IPS-18a (cell line): Measurements from ENCODE around the gene RGS3.

Experiments
- H3K27ac ChIP-seq: one replicate; pipeline ENCODE4 v1.5.1; 2013; ENCODE audit warnings: low read length
- H3K27me3 ChIP-seq: one replicate; pipeline ENCODE4 v1.6.1; 2013; ENCODE audit warnings: mild to moderate bottlenecking, low read length; ENCODE audit not compliant: control insufficient read depth, insufficient read depth
- H3K36me3 ChIP-seq: one replicate; pipeline ENCODE4 v1.6.1; 2013; ENCODE audit warnings: low read depth, low read length; ENCODE audit not compliant: control insufficient read depth
- H3K4me1 ChIP-seq: one replicate; pipeline ENCODE4 v1.6.1; 2013; ENCODE audit warnings: low read depth, low read length; ENCODE audit not compliant: control insufficient read depth
- H3K4me3 ChIP-seq: one replicate; pipeline ENCODE4 v1.5.1; 2013; ENCODE audit warnings: low read length
- H3K9ac ChIP-seq: one replicate; pipeline ENCODE4 v1.6.1; 2013; ENCODE audit warnings: mild to moderate bottlenecking, low read length, moderate library complexity
- H3K9me3 ChIP-seq: one replicate; pipeline ENCODE4 v1.6.1; 2013; ENCODE audit warnings: low read depth, low read length; ENCODE audit not compliant: control insufficient read depth

RGS3 gene

DNA sequence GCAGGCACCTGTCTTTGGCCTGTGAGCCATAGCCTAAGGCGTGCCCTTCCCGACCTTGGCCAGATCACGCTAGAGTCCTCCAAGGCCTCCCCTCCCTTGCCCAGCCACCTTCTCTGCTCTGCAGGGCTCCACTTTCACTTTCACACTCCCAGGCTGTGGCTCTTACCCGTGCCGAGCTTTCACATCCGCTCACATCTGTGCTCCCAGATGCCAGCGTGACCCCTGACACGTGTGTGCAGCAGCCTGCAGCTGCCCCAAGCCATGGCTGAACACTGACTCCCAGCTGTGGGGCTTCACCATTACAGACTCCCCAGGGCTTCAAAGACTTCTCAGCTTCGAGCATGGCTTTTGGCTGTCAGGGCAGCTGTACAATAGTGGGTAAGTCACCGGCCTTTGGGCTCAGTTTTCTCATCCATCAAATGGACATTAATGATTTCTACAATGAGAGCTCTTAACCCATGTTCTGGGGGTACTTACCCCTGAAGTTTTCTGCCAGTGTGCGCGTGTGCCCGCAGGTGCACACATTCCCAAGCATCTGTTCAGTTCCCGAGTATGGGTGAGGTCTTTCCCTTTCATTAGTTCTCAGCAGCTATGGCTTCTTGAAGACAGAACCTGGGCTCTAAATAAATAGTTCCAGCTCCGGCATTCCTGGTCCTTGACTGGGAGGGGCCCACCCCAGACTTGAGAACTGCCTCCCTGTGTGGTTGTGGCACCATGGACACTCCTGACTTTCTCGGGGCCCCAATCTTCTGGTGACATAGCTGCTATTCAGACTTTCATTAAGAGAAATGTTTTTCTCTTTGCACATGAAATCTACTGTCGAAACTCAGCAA is 118.6 kb downstream of the RGS3 start:
- H3K4me1 ChIP-seq = no peaks in the 10 kb centered on the region
- H3K27ac ChIP-seq = no peak overlapping the region
- no peaks in the 10 kb centered on the region for H3K36me3 ChIP-seq

DNA sequence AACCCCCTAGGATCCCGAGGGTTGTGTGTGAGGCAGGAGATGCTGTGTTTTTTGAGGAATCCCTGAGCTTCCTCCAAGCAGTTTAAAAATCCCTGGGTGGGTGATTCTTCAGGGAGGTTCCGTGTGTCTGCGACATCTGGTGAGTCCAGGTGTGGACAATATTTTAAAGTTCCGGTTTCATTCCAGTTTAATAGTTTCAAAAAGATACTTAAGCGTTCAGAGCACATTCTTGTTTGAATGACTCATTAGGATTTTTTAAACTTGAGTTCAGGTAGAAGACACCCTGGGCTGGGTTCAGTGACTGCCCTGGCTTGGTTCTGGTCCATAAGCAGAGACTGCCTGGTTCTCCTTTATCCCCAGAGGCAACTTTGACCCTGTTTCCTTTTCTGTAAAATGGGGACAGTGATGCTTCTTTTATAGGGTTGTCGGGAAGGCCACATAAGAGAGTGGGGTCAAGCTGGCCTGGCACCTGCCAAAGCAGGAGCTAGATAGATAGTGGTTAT is 119.2 kb downstream of the RGS3 start:
- H3K4me1 ChIP-seq = no peaks in the 10 kb centered on the region
- no peaks in the 10 kb centered on the region for H3K9me3 ChIP-seq
- no peak overlapping the region for H3K27ac ChIP-seq
- no peak overlapping the region for H3K9ac ChIP-seq
- H3K36me3 ChIP-seq = no peaks in the 10 kb centered on the region
- no peak overlapping the region for H3K4me3 ChIP-seq
- H3K27me3 ChIP-seq = no peaks in the 10 kb centered on the region

More for the DNA sequence above, 118.6 kb downstream of the RGS3 start:
- H3K27me3 ChIP-seq = no peaks in the 10 kb centered on the region
- no peak overlapping the region for H3K9ac ChIP-seq
- no peak overlapping the region for H3K4me3 ChIP-seq
- H3K9me3 ChIP-seq = no peaks in the 10 kb centered on the region

DNA sequence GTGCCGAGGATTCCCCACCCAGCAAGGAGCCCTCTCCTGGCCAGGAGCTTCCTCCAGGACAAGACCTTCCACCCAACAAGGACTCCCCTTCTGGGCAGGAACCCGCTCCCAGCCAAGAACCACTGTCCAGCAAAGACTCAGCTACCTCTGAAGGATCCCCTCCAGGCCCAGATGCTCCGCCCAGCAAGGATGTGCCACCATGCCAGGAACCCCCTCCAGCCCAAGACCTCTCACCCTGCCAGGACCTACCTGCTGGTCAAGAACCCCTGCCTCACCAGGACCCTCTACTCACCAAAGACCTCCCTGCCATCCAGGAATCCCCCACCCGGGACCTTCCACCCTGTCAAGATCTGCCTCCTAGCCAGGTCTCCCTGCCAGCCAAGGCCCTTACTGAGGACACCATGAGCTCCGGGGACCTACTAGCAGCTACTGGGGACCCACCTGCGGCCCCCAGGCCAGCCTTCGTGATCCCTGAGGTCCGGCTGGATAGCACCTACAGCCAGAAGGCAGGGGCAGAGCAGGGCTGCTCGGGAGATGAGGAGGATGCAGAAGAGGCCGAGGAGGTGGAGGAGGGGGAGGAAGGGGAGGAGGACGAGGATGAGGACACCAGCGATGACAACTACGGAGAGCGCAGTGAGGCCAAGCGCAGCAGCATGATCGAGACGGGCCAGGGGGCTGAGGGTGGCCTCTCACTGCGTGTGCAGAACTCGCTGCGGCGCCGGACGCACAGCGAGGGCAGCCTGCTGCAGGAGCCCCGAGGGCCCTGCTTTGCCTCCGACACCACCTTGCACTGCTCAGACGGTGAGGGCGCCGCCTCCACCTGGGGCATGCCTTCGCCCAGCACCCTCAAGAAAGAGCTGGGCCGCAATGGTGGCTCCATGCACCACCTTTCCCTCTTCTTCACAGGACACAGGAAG is 120.2 kb downstream of the RGS3 start:
- no peak overlapping the region for H3K4me3 ChIP-seq
- no peak overlapping the region for H3K27ac ChIP-seq
- H3K9me3 ChIP-seq = no peaks in the 10 kb centered on the region
- H3K9ac ChIP-seq = no peak overlapping the region
- H3K36me3 ChIP-seq = no peaks in the 10 kb centered on the region
- no peaks in the 10 kb centered on the region for H3K27me3 ChIP-seq
- H3K4me1 ChIP-seq = no peaks in the 10 kb centered on the region

DNA sequence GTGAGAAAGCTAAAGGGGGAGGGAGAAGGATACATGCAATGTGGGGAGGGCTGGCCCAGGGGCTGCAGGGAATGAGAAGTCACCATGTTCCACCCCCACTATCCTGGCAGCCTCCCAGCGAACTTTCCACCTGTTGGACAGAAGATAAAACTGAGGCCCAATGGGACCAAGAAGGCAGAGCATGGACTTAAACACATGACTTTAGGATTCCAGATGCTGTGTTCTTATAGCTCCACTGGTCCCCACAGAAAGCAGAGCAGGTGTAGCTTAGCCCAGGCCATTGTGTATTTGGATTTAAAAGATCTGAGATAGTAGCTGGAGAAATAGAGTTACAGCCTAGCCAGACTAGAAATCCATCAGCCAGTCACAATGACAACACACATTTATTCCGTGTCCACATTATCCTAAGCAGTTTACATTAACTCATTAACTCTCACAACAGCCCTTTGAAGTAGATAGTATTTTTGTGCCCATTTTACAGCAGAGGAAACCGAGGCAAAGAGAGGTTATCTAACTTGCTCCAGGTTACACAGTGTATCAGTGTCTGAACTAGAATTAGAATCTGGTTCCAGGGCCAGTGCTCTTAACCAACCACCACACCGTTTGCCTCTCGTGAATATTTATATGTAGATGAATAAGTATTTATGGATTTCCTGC is 121.0 kb downstream of the RGS3 start:
- H3K9ac ChIP-seq = no peak overlapping the region
- no peak overlapping the region for H3K27ac ChIP-seq
- no peaks in the 10 kb centered on the region for H3K36me3 ChIP-seq
- no peaks in the 10 kb centered on the region for H3K9me3 ChIP-seq
- H3K4me3 ChIP-seq = no peak overlapping the region
- H3K4me1 ChIP-seq = no peaks in the 10 kb centered on the region
- H3K27me3 ChIP-seq = no peaks in the 10 kb centered on the region

DNA sequence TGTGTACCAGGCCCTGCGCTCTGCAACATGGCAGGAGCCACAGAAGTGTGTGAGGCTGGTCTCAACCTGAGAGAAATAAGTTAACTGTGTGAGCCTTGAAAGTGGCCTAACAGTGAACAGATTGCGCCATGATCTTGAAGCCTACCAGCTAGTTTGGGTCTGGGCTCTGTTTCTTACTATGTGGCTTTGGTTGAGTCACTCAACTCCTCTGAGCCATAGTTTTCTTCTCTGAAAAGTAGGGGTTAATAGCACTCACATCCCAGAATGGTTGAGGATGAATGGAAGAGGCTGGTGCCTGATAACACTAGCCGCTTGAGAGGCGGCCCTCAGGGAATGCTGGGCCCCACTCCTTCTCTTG is 121.5 kb downstream of the RGS3 start:
- no peak overlapping the region for H3K4me3 ChIP-seq
- H3K4me1 ChIP-seq = no peaks in the 10 kb centered on the region
- no peak overlapping the region for H3K9ac ChIP-seq
- H3K9me3 ChIP-seq = no peaks in the 10 kb centered on the region
- no peaks in the 10 kb centered on the region for H3K27me3 ChIP-seq
- no peaks in the 10 kb centered on the region for H3K36me3 ChIP-seq
- H3K27ac ChIP-seq = no peak overlapping the region

DNA sequence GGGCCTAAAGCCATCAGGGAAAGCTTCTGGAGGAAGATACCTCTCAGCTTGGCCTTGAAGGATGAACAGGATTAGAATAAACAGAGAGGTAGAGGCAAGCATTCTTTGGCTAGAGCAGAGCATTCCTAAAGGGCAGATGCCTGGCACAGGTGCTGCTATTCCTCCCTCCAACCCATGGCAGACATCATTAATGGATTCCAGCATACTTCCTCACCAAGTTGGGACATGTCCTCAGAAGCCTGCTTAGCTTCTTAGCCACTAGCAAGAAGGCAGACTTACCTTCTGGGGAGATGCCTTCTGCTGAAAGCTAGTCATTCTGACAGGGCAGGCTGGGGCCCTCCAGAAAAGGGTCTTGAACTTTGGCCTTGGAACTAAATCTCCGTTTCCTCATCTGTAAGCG is 122.0 kb downstream of the RGS3 start:
- Histone ChIP-seq H3K4me1 (no peaks in the 10 kb centered on the region), H3K27me3 (no peaks in the 10 kb centered on the region), H3K9ac (no peak overlapping the region), H3K36me3 (no peaks in the 10 kb centered on the region), H3K9me3 (no peaks in the 10 kb centered on the region), H3K27ac (no peak overlapping the region), H3K4me3 (no peak overlapping the region)

DNA sequence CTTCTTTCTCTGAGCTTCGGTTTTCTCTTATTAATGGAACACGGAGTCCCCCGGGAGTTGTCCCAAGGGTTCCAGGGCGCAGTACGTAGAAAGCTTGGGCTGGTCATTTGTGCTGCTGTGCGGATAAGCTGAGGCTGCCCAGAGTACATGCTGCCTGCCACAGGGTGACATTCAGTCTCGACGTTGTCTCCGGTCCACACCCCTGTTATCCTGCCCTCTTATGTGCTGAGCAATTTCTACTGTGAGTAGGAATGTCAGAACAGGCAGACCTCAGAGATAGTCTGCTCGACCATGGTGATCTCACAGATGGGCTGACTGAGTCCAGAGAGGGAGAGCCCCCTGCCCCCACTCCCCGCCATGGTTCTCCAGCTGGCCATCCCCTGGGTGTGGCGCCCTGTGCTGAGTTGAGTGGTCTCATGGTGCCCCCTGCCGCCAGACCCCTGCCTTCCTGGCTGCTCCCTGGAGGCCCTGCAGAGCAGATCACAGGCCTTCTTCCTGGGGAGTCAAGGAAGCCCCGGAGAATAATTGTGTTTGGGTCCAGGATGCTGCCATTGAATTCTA is 124.0 kb downstream of the RGS3 start:
- H3K9ac ChIP-seq = no peak overlapping the region
- H3K27ac ChIP-seq = no peak overlapping the region
- H3K9me3 ChIP-seq = no peaks in the 10 kb centered on the region
- H3K4me1 ChIP-seq = peaks cover 5% of the 10 kb centered on the region
- no peak overlapping the region for H3K4me3 ChIP-seq
- no peaks in the 10 kb centered on the region for H3K27me3 ChIP-seq
- H3K36me3 ChIP-seq = no peaks in the 10 kb centered on the region

DNA sequence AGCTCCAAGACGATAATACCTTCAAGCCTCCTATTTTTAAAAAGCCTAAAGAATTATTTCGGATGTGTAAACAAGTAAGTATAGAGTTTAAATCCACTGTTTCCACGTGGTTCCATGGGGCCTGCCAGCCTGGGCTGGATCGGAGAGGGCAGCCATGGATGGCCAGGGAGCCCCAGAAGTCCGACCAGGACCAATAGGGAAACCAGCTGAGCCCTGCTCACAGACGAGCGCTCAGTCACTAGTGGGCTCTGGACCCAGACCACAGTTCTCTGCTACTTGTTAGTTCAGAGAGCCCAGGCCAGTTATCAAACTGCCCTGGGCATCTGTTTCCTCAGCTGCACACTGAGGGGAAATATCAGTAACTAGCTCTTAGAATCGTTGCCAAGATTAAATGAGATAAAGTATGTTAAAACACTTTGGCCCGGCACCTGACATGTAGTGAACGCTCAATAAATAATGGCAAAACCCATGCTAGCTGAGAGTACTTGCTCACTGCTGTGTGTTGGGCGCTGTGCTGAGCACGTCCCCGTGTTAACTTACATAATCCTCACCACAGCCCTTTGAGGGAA is 124.8 kb downstream of the RGS3 start:
- H3K4me3 ChIP-seq = no peak overlapping the region
- no peaks in the 10 kb centered on the region for H3K36me3 ChIP-seq
- H3K27ac ChIP-seq = no peak overlapping the region
- H3K9ac ChIP-seq = no peak overlapping the region
- no peaks in the 10 kb centered on the region for H3K27me3 ChIP-seq
- no peaks in the 10 kb centered on the region for H3K9me3 ChIP-seq
- peaks cover 11% of the 10 kb centered on the region for H3K4me1 ChIP-seq

DNA sequence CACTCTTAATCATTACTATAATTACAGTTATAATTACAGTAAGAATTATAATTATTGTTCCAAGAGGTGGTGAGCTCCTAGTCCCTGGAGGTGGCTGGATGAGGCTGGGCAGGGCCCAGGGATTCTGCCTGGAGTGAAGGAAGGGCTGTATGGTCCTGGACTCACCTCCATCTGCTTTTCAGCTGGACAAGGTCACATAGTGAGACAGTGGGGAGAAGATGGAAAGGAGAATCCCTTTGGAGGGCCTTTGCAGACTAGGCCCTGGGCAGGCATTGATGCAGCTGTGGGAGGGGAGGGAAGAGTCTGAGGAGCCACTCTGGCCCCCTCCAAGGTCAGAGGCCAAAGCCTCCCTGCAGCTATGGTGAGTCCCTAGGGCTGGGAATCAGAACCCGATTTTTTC is 125.4 kb downstream of the RGS3 start:
- H3K27ac ChIP-seq = no peak overlapping the region
- no peaks in the 10 kb centered on the region for H3K27me3 ChIP-seq
- no peaks in the 10 kb centered on the region for H3K9me3 ChIP-seq
- H3K9ac ChIP-seq = no peak overlapping the region
- H3K4me1 ChIP-seq = peaks cover 14% of the 10 kb centered on the region
- no peak overlapping the region for H3K4me3 ChIP-seq
- no peaks in the 10 kb centered on the region for H3K36me3 ChIP-seq

DNA sequence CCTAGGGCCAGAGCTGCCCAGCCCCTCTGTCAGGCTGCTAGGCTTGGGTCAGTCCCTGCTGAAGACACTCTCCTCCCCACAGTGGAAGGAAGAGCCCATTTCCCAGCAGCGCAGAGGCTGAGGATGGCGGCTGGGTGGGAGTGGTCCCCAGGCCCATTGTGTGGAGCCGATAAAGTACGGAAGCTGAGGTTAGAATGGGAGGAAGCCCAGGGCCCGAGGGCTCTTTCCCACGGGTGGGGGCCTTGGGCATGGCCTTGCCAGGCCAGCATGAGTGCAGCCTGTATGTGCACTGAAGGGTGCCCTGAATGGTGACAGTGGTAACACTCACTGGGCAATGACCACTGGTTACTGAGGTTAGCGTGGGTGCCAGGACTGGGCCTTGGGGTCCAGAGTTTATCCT is 125.9 kb downstream of the RGS3 start:
- H3K9ac ChIP-seq = no peak overlapping the region

DNA sequence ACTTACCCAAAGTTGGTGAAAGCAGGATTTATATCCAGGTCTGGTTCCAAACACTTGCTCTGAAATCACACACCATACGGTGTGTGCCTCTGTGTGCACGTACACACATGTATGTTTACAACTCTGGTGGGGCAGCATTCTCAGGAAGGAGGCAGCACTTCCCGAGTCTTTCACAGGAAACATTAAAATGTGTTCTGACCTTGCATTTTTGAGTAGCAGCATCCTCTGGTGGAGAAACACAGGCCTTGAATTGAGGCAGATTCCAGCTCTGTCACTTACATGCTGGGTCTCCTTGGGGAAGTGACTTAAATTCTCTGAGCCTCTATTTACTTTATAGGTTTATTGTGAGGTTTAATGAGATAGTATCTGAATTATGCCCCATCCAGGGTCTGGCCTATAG is 126.4 kb downstream of the RGS3 start:
- no peak overlapping the region for H3K27ac ChIP-seq
- no peaks in the 10 kb centered on the region for H3K27me3 ChIP-seq
- peaks cover 23% of the 10 kb centered on the region for H3K4me1 ChIP-seq
- no peak overlapping the region for H3K9ac ChIP-seq
- H3K36me3 ChIP-seq = no peaks in the 10 kb centered on the region
- H3K9me3 ChIP-seq = no peaks in the 10 kb centered on the region
- H3K4me3 ChIP-seq = no peak overlapping the region

More for the DNA sequence above, 125.9 kb downstream of the RGS3 start:
- Histone ChIP-seq H3K4me1 (peaks cover 19% of the 10 kb centered on the region), H3K27me3 (no peaks in the 10 kb centered on the region), H3K9me3 (no peaks in the 10 kb centered on the region), H3K4me3 (no peak overlapping the region), H3K27ac (no peak overlapping the region), H3K36me3 (no peaks in the 10 kb centered on the region)
